Sigmoid colon (tissue), 4 donors: Measurements from ENCODE around the gene SLC25A25.

Experiments used
- CTCF ChIP-seq, 4 experiments: fragments of 450-650 bp in 3 of 4; fragments of 200-600 bp in 1 of 4; IDR thresholded peaks; one replicate each; pipeline ENCODE4 v1.5.1; 2016 to 2019; ENCODE audit warnings: antibody characterized with exemption in 4 of 4, mild to moderate bottlenecking in 3 of 4, moderate library complexity in 2 of 4
- EP300 ChIP-seq, 4 donors: sonication (generic); formaldehyde crosslinking; IDR thresholded peaks; one replicate each; pipeline ENCODE4 v1.6.1; 2017; ENCODE audit warnings: antibody characterized with exemption in 4 of 4
- POLR2A ChIP-seq, 2 donors: fragments of 450-650 bp; IDR thresholded peaks; one replicate each; pipeline ENCODE4 v1.6.1; 2016; ENCODE audit warnings: antibody characterized with exemption in 2 of 2, mild to moderate bottlenecking in 2 of 2, moderate library complexity in 2 of 2
- POLR2AphosphoS5 ChIP-seq, 4 donors: sonication (generic); formaldehyde crosslinking; IDR thresholded peaks; one replicate each; pipeline ENCODE4 v1.6.1; 2017; ENCODE audit warnings: antibody characterized with exemption in 4 of 4

- TF ChIP-seq POLR2A (IDR thresholded peaks at IDR 0.05) (no peak), CTCF (IDR thresholded peaks at IDR 0.05) (no peak), EP300 (IDR thresholded peaks at IDR 0.05) (no peak), POLR2AphosphoS5 (IDR thresholded peaks at IDR 0.05) (no peak)
These were observed 1.9 kb upstream of the SLC25A25 start for GRCh38 chr9:128065907-128066712.
